ENCODE data around the gene L3MBTL2. TPM values are rescaled to one million over a fixed set of nuclear protein-coding genes. Genes with fewer than 3 reads are reported as not detected.

The L3MBTL2 gene
- total RNA-seq, 1 donor from 2014 or later, result 20.1 TPM

- Mint-ChIP-seq H3K36me3 (ENCODE audit: low read depth, unreplicated experiment) (peaks cover 9% of the 10 kb centered on the region), H3K27me3 (ENCODE audit: unreplicated experiment) (peaks cover 10% of the 10 kb centered on the region), H3K9me3 (ENCODE audit: unreplicated experiment) (no peaks in the 10 kb centered on the region), H3K27ac (ENCODE audit: unreplicated experiment) (no peak overlapping the region), H3K4me3 (ENCODE audit: unreplicated experiment) (no peak overlapping the region), H3K4me1 (ENCODE audit: unreplicated experiment) (peaks cover 5% of the 10 kb centered on the region)
- DNase-seq (ENCODE audit: low spot score), result no peak
- TF ChIP-seq CTCF (IDR thresholded peaks at IDR 0.05; ENCODE audit: unreplicated experiment), result peak; percentile 53
Measured at GRCh38 chr22:41237036-41237706, 32.1 kb downstream of the L3MBTL2 start.

- Mint-ChIP-seq H3K36me3 (ENCODE audit: low read depth, unreplicated experiment) (peaks cover 9% of the 10 kb centered on the region), H3K4me1 (ENCODE audit: unreplicated experiment) (peaks cover 3% of the 10 kb centered on the region), H3K27ac (ENCODE audit: unreplicated experiment) (no peak overlapping the region), H3K4me3 (ENCODE audit: unreplicated experiment) (no peak overlapping the region), H3K9me3 (ENCODE audit: unreplicated experiment) (no peaks in the 10 kb centered on the region), H3K27me3 (ENCODE audit: unreplicated experiment) (peaks cover 10% of the 10 kb centered on the region)
- DNase-seq (ENCODE audit: low spot score), result peak; percentile 70
- no peak for TF ChIP-seq CTCF (IDR thresholded peaks at IDR 0.05; ENCODE audit: unreplicated experiment)
Measured at GRCh38 chr22:41237707-41238569, 32.8 kb downstream of the L3MBTL2 start.

- Mint-ChIP-seq H3K36me3 (ENCODE audit: low read depth, unreplicated experiment) (peaks cover 9% of the 10 kb centered on the region), H3K27me3 (ENCODE audit: unreplicated experiment) (peaks cover 10% of the 10 kb centered on the region), H3K4me1 (ENCODE audit: unreplicated experiment) (peaks cover 3% of the 10 kb centered on the region), H3K27ac (ENCODE audit: unreplicated experiment) (peak overlapping the region; percentile 19), H3K4me3 (ENCODE audit: unreplicated experiment) (peak overlapping the region; percentile 32), H3K9me3 (ENCODE audit: unreplicated experiment) (no peaks in the 10 kb centered on the region)
- DNase-seq (ENCODE audit: low spot score), result no peak
- no peak for TF ChIP-seq CTCF (IDR thresholded peaks at IDR 0.05; ENCODE audit: unreplicated experiment)
Measured at GRCh38 chr22:41238570-41239442, 33.7 kb downstream of the L3MBTL2 start.

GRCh38 chr22:41239443-41240128 is 34.5 kb downstream of the L3MBTL2 start:
- H3K4me1 Mint-ChIP-seq (ENCODE audit: unreplicated experiment), result peaks cover 3% of the 10 kb centered on the region
- H3K27me3 Mint-ChIP-seq (ENCODE audit: unreplicated experiment), result peaks cover 7% of the 10 kb centered on the region
- H3K36me3 Mint-ChIP-seq (ENCODE audit: low read depth, unreplicated experiment), result peaks cover 10% of the 10 kb centered on the region
- H3K27ac Mint-ChIP-seq (ENCODE audit: unreplicated experiment), result no peak overlapping the region
- no peak for DNase-seq (ENCODE audit: low spot score)
- no peaks in the 10 kb centered on the region for H3K9me3 Mint-ChIP-seq (ENCODE audit: unreplicated experiment)
- H3K4me3 Mint-ChIP-seq (ENCODE audit: unreplicated experiment), result no peak overlapping the region
- no peak for TF ChIP-seq CTCF (IDR thresholded peaks at IDR 0.05; ENCODE audit: unreplicated experiment)

Data from endothelial cell (in vitro differentiated cells).